Stimulated activated naive CD8-positive, alpha-beta T cell treated with anti-CD3 and anti-CD28 coated beads, Interleukin-15, amount 100 ng/mL, for 72 hours (primary cell): ENCODE data around the gene NHERF1.

ENCODE experiments used
- ATAC-seq: fragments of 150-1000 bp; cut with Tn5 transposase; 2 replicates; pipeline ENCODE4 v1.10.0; 2021; ENCODE audit warnings: mild to moderate bottlenecking, moderate library complexity
- DNase-seq, 2 donors: peaks; one replicate each; pipeline ENCODE4 v3.0.0; 2021 to 2022
- H3K27ac Mint-ChIP-seq, 2 donors: one replicate each; pipeline ENCODE4 v1.8.0; 2022; ENCODE audit warnings: mild to moderate bottlenecking in 2 of 2, mixed read lengths in 2 of 2, moderate library complexity in 2 of 2
- H3K27me3 Mint-ChIP-seq: one replicate; pipeline ENCODE4 v1.8.0; 2022; ENCODE audit warnings: mixed read lengths
- H3K4me1 Mint-ChIP-seq: one replicate; pipeline ENCODE4 v1.8.0; 2022; ENCODE audit warnings: mild to moderate bottlenecking, mixed read lengths
- H3K4me3 Mint-ChIP-seq, 2 donors: one replicate each; pipeline ENCODE4 v1.8.0; 2022; ENCODE audit warnings: mild to moderate bottlenecking in 2 of 2, mixed read lengths in 2 of 2, moderate library complexity in 1 of 2
- H3K9me3 Mint-ChIP-seq, 2 donors: one replicate each; pipeline ENCODE4 v1.8.0; 2022; ENCODE audit warnings: mixed read lengths in 2 of 2

The NHERF1 gene

GRCh38 chr17:74748529-74749278 is at the start of gene NHERF1:
Gene NHERF1, plus strand, starts transcription at chr17:74748628. Its CDS starts 219 bp downstream, at chr17:74748847.
- Mint-ChIP-seq H3K4me1 (peaks cover 78% of the 10 kb centered on the region), H3K9me3 (peaks cover 4 to 5% of the 10 kb centered on the region in 2 donors), H3K27me3 (no peaks in the 10 kb centered on the region), H3K4me3 (peak within 1 kb of the TSS; percentile 91 to 95), H3K27ac (peak within 1 kb of the TSS; percentile 94 to 95)
- ATAC-seq = peak; percentile 88
- DNase-seq = peak; percentile 95 to 97

GRCh38 chr17:74699236-74699635 is 49.2 kb upstream of the NHERF1 start:
- no peaks in the 10 kb centered on the region for H3K4me1 Mint-ChIP-seq
- H3K27ac Mint-ChIP-seq = no peak overlapping the region
- no peaks in the 10 kb centered on the region for H3K27me3 Mint-ChIP-seq
- DNase-seq = no peak
- H3K4me3 Mint-ChIP-seq = no peak overlapping the region
- H3K9me3 Mint-ChIP-seq = no peaks in the 10 kb centered on the region
- ATAC-seq = no peak

GRCh38 chr17:74702116-74702871 is 46.1 kb upstream of the NHERF1 start:
- Mint-ChIP-seq H3K27ac (peak overlapping the region in 1 of 2 donors; percentile 57), H3K4me1 (no peaks in the 10 kb centered on the region), H3K9me3 (no peaks in the 10 kb centered on the region), H3K4me3 (no peak overlapping the region), H3K27me3 (no peaks in the 10 kb centered on the region)
- no peak for DNase-seq
- ATAC-seq = no peak

- no peak for ATAC-seq
- Mint-ChIP-seq H3K9me3 (no peaks in the 10 kb centered on the region), H3K27me3 (no peaks in the 10 kb centered on the region), H3K4me1 (no peaks in the 10 kb centered on the region), H3K27ac (no peak overlapping the region), H3K4me3 (no peak overlapping the region)
- no peak for DNase-seq
Measured at GRCh38 chr17:74703311-74703710, 45.1 kb upstream of the NHERF1 start.

- Mint-ChIP-seq H3K27ac (no peak overlapping the region), H3K27me3 (no peaks in the 10 kb centered on the region)
Measured at GRCh38 chr17:74704544-74704943, 43.9 kb upstream of the NHERF1 start.

GRCh38 chr17:74711058-74711824 is 37.2 kb upstream of the NHERF1 start:
- DNase-seq (no peak), ATAC-seq (no peak)
- Mint-ChIP-seq H3K4me1 (peaks cover 10% of the 10 kb centered on the region), H3K27me3 (peaks cover 30% of the 10 kb centered on the region), H3K4me3 (no peak overlapping the region), H3K27ac (no peak overlapping the region), H3K9me3 (no peaks in the 10 kb centered on the region)

More at GRCh38 chr17:74704544-74704943, 43.9 kb upstream of the NHERF1 start:
- DNase-seq = no peak
- ATAC-seq = no peak
- no peaks in the 10 kb centered on the region for H3K4me1 Mint-ChIP-seq
- no peaks in the 10 kb centered on the region for H3K9me3 Mint-ChIP-seq
- no peak overlapping the region for H3K4me3 Mint-ChIP-seq

GRCh38 chr17:74712301-74712700 is 36.1 kb upstream of the NHERF1 start:
- no peak for DNase-seq
- H3K27me3 Mint-ChIP-seq = peaks cover 30% of the 10 kb centered on the region
- no peak for ATAC-seq
- no peaks in the 10 kb centered on the region for H3K9me3 Mint-ChIP-seq
- H3K4me3 Mint-ChIP-seq = no peak overlapping the region
- peak overlapping the region in 1 of 2 donors; percentile 55 for H3K27ac Mint-ChIP-seq
- H3K4me1 Mint-ChIP-seq = peaks cover 10% of the 10 kb centered on the region

- Mint-ChIP-seq H3K27me3 (peaks cover 30% of the 10 kb centered on the region), H3K9me3 (no peaks in the 10 kb centered on the region), H3K27ac (peak within 1 kb of the TSS in 1 of 2 donors; percentile 55), H3K4me3 (no peak within 1 kb of the TSS), H3K4me1 (peaks cover 10% of the 10 kb centered on the region)
- DNase-seq (no peak), ATAC-seq (no peak)
Measured at GRCh38 chr17:74712756-74713155, 35.7 kb upstream of the NHERF1 start, which contains the start of gene CD300LF. Gene CD300LF, minus strand, starts transcription at chr17:74712923. Its CDS starts 57 bp downstream, at chr17:74712866.

GRCh38 chr17:74713171-74713755 is 35.2 kb upstream of the NHERF1 start:
- ATAC-seq = no peak
- no peak for DNase-seq
- no peak overlapping the region for H3K4me3 Mint-ChIP-seq
- H3K4me1 Mint-ChIP-seq = peaks cover 10% of the 10 kb centered on the region
- H3K27ac Mint-ChIP-seq = no peak overlapping the region
- H3K9me3 Mint-ChIP-seq = no peaks in the 10 kb centered on the region
- peaks cover 30% of the 10 kb centered on the region for H3K27me3 Mint-ChIP-seq

- ATAC-seq (no peak), DNase-seq (no peak)
- Mint-ChIP-seq H3K9me3 (no peaks in the 10 kb centered on the region), H3K27ac (no peak overlapping the region), H3K4me3 (no peak overlapping the region), H3K27me3 (peaks cover 30% of the 10 kb centered on the region), H3K4me1 (peaks cover 10% of the 10 kb centered on the region)
Measured at GRCh38 chr17:74715144-74715543, 33.3 kb upstream of the NHERF1 start.

GRCh38 chr17:74720506-74720905 is 27.9 kb upstream of the NHERF1 start:
- Mint-ChIP-seq H3K4me1 (no peaks in the 10 kb centered on the region), H3K9me3 (no peaks in the 10 kb centered on the region), H3K4me3 (no peak overlapping the region), H3K27ac (no peak overlapping the region), H3K27me3 (no peaks in the 10 kb centered on the region)
- ATAC-seq (no peak), DNase-seq (no peak)

GRCh38 chr17:74722782-74723181 is 25.6 kb upstream of the NHERF1 start:
- Mint-ChIP-seq H3K4me3 (no peak overlapping the region), H3K27ac (no peak overlapping the region), H3K9me3 (no peaks in the 10 kb centered on the region), H3K4me1 (no peaks in the 10 kb centered on the region), H3K27me3 (no peaks in the 10 kb centered on the region)
- DNase-seq (no peak), ATAC-seq (no peak)

- ATAC-seq (no peak), DNase-seq (no peak)
- no peak overlapping the region for H3K27ac Mint-ChIP-seq
- no peaks in the 10 kb centered on the region for H3K9me3 Mint-ChIP-seq
- H3K27me3 Mint-ChIP-seq = no peaks in the 10 kb centered on the region
- H3K4me1 Mint-ChIP-seq = no peaks in the 10 kb centered on the region
- no peak overlapping the region for H3K4me3 Mint-ChIP-seq
Measured at GRCh38 chr17:74723891-74724290, 24.5 kb upstream of the NHERF1 start.

GRCh38 chr17:74725111-74725510 is 23.3 kb upstream of the NHERF1 start:
- no peaks in the 10 kb centered on the region for H3K27me3 Mint-ChIP-seq
- ATAC-seq (no peak), DNase-seq (no peak)
- H3K9me3 Mint-ChIP-seq = no peaks in the 10 kb centered on the region
- no peak overlapping the region for H3K27ac Mint-ChIP-seq
- H3K4me3 Mint-ChIP-seq = no peak overlapping the region
- peaks cover 2% of the 10 kb centered on the region for H3K4me1 Mint-ChIP-seq

GRCh38 chr17:74728033-74728701 is 20.3 kb upstream of the NHERF1 start:
- no peak for DNase-seq
- Mint-ChIP-seq H3K27me3 (no peaks in the 10 kb centered on the region), H3K27ac (no peak overlapping the region), H3K4me1 (peaks cover 19% of the 10 kb centered on the region), H3K4me3 (no peak overlapping the region), H3K9me3 (no peaks in the 10 kb centered on the region)
- no peak for ATAC-seq
